Astrocyte (in vitro differentiated cells and primary cell): ENCODE data around the gene ZP3.

Experiments used
- EZH2 ChIP-seq: IDR thresholded peaks from 2 replicates; pipeline ENCODE4 v1.6.1; 2012; ENCODE audit warnings: mild to moderate bottlenecking, low read length, inconsistent platforms; ENCODE audit not compliant: insufficient read depth
- TF ChIP-seq, protein P1 (sequence below): IDR thresholded peaks from 2 replicates; pipeline ENCODE4 v1.5.1; 2011; ENCODE audit warnings: low read depth, mild to moderate bottlenecking, inconsistent platforms, low read length, moderate library complexity; ENCODE audit not compliant: insufficient read depth

DNA sequence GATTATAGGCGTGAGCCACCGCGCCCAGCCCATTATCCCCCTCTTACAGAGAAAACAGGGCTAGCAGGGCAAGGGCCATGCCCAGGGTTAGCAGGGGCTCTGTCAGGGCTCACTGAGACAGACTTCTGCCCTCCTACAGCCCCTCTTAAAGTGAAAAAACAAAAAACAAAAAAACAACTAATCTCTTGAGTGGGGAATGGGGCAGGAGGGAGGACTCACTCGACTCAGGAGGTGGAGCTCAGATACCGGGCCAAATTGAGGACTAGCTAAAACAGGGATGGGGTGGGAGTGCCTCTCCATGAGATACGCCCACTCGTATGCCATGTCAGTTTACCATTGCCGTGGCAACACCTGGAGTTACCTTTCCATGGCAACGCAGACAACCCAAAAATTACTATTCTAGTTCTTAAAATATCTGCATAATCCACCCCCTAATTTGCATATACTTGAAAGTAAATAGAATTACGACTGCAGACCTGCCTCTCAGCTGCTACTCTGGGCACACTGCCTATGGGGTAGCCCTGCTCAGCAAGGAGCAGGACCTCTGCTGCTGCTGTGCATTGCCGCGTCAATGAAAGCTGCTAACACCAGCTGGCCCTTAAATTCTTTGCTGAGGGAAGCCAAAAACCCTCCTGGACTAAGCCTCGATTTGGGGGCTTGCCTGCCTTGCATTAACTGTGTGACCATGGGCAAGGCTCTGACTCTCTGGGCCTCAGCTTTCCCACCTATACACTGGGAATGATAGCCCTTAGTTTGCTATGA, 28.6 kb upstream of the ZP3 start:
- TF ChIP-seq, protein P1, sequence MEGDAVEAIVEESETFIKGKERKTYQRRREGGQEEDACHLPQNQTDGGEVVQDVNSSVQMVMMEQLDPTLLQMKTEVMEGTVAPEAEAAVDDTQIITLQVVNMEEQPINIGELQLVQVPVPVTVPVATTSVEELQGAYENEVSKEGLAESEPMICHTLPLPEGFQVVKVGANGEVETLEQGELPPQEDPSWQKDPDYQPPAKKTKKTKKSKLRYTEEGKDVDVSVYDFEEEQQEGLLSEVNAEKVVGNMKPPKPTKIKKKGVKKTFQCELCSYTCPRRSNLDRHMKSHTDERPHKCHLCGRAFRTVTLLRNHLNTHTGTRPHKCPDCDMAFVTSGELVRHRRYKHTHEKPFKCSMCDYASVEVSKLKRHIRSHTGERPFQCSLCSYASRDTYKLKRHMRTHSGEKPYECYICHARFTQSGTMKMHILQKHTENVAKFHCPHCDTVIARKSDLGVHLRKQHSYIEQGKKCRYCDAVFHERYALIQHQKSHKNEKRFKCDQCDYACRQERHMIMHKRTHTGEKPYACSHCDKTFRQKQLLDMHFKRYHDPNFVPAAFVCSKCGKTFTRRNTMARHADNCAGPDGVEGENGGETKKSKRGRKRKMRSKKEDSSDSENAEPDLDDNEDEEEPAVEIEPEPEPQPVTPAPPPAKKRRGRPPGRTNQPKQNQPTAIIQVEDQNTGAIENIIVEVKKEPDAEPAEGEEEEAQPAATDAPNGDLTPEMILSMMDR: no peak
- no peak for TF ChIP-seq EZH2
